H9 (cell line): Measurements from ENCODE around the gene CALY. TPM values are rescaled to one million over a fixed set of nuclear protein-coding genes. Genes with fewer than 3 reads are reported as not detected.

Source experiments
- DNase-seq: peaks from one replicate; pipeline ENCODE4 v3.0.0-alpha.2; 2017
- H2AFZ ChIP-seq: one replicate; pipeline ENCODE4 v1.6.1; 2013; ENCODE audit warnings: mild to moderate bottlenecking, low read length, control low read depth, moderate library complexity
- H2AK5ac ChIP-seq: 2 replicates; pipeline ENCODE4 v1.6.1; 2013; ENCODE audit warnings: low read length, control low read depth, mixed read lengths; ENCODE audit not compliant: insufficient read length
- H2BK120ac ChIP-seq: one replicate; pipeline ENCODE4 v1.6.1; 2013; ENCODE audit warnings: low read depth, mild to moderate bottlenecking, low read length, control low read depth, inconsistent platforms; ENCODE audit not compliant: poor library complexity, severe bottlenecking
- H2BK12ac ChIP-seq: 2 replicates; pipeline ENCODE4 v1.6.1; 2013; ENCODE audit warnings: low read length, control low read depth, mixed read lengths, low read depth; ENCODE audit not compliant: insufficient read length
- H2BK15ac ChIP-seq: 2 replicates; pipeline ENCODE4 v1.6.1; 2013; ENCODE audit warnings: low read depth, low read length, control low read depth
- H2BK20ac ChIP-seq: one replicate; pipeline ENCODE4 v1.6.1; 2013; ENCODE audit warnings: low read depth, mild to moderate bottlenecking, low read length, control low read depth, inconsistent platforms; ENCODE audit not compliant: poor library complexity, severe bottlenecking
- H2BK5ac ChIP-seq: 2 replicates; pipeline ENCODE4 v1.6.1; 2013; ENCODE audit warnings: low read length, control low read depth, mixed read lengths; ENCODE audit not compliant: insufficient read length
- H3K14ac ChIP-seq: 2 replicates; pipeline ENCODE4 v1.6.1; 2013; ENCODE audit warnings: low read length, control low read depth; ENCODE audit not compliant: insufficient read depth
- H3K18ac ChIP-seq: 2 replicates; pipeline ENCODE4 v1.6.1; 2013; ENCODE audit warnings: low read depth, mild to moderate bottlenecking, mixed read lengths, low read length, control low read depth; ENCODE audit not compliant: insufficient read length
- H3K23ac ChIP-seq: 2 replicates; pipeline ENCODE4 v1.6.1; 2013; ENCODE audit warnings: low read length, control low read depth, mixed read lengths, low read depth; ENCODE audit not compliant: insufficient read length
- H3K23me2 ChIP-seq: 2 replicates; pipeline ENCODE4 v1.6.1; 2013; ENCODE audit warnings: low read depth, mild to moderate bottlenecking, mixed read lengths, low read length, control low read depth; ENCODE audit not compliant: insufficient read length, poor library complexity, severe bottlenecking
- H3K27ac ChIP-seq: 2 replicates; pipeline ENCODE4 v1.5.1; 2013; ENCODE audit warnings: low read length, control low read depth, mixed read lengths, low read depth; ENCODE audit not compliant: insufficient read length
- H3K27me3 ChIP-seq: 2 replicates; pipeline ENCODE4 v1.6.1; 2013; ENCODE audit warnings: low read length, control low read depth, inconsistent platforms; ENCODE audit not compliant: insufficient read depth
- H3K4ac ChIP-seq: 2 replicates; pipeline ENCODE4 v1.6.1; 2013; ENCODE audit warnings: low read depth, mild to moderate bottlenecking, control low read depth, inconsistent platforms, low read length, moderate library complexity
- H3K4me1 ChIP-seq: 2 replicates; pipeline ENCODE4 v1.6.1; 2013; ENCODE audit warnings: low read length, control low read depth, inconsistent platforms; ENCODE audit not compliant: insufficient read depth
- H3K4me2 ChIP-seq: 2 replicates; pipeline ENCODE4 v1.6.1; 2013; ENCODE audit warnings: low read length, control low read depth, mixed read lengths; ENCODE audit not compliant: insufficient read length, insufficient read depth
- H3K56ac ChIP-seq: 2 replicates; pipeline ENCODE4 v1.6.1; 2013; ENCODE audit warnings: low read depth, mild to moderate bottlenecking, mixed read lengths, low read length, control low read depth; ENCODE audit not compliant: insufficient read length
- H3K79me1 ChIP-seq: 2 replicates; pipeline ENCODE4 v1.6.1; 2013; ENCODE audit warnings: low read depth, mild to moderate bottlenecking, moderate library complexity, low read length, control low read depth, inconsistent platforms; ENCODE audit not compliant: insufficient read depth, poor library complexity, severe bottlenecking
- H3K79me2 ChIP-seq: 2 replicates; pipeline ENCODE4 v1.6.1; 2013; ENCODE audit warnings: low read length, control low read depth, inconsistent platforms; ENCODE audit not compliant: insufficient read depth
- H3K9ac ChIP-seq: 2 replicates; pipeline ENCODE4 v1.6.1; 2013; ENCODE audit warnings: low read length, control low read depth, mixed read lengths; ENCODE audit not compliant: insufficient read length; ENCODE audit errors: extremely low read depth
- H3K9me3 ChIP-seq: one replicate; pipeline ENCODE4 v1.6.1; 2013; ENCODE audit warnings: low read depth, low read length, inconsistent platforms; ENCODE audit not compliant: control insufficient read depth
- H3T11ph ChIP-seq: one replicate; pipeline ENCODE4 v1.6.1; 2013; ENCODE audit warnings: mild to moderate bottlenecking, low read length, control low read depth, inconsistent platforms
- H4K20me1 ChIP-seq: one replicate; pipeline ENCODE4 v1.6.1; 2013; ENCODE audit not compliant: control insufficient read depth, insufficient read length, insufficient read depth
- H4K5ac ChIP-seq: 2 replicates; pipeline ENCODE4 v1.6.1; 2013; ENCODE audit warnings: low read depth, mild to moderate bottlenecking, mixed read lengths, low read length, control low read depth; ENCODE audit not compliant: insufficient read length
- H4K8ac ChIP-seq: replicated peaks from 2 replicates; pipeline ENCODE4 v1.6.1; 2013; ENCODE audit warnings: low read length, control low read depth, mixed read lengths, low read depth; ENCODE audit not compliant: insufficient read length
- H4K91ac ChIP-seq: 2 replicates; pipeline ENCODE4 v1.6.1; 2013; ENCODE audit warnings: low read depth, mild to moderate bottlenecking, moderate library complexity, mixed read lengths, low read length, control low read depth; ENCODE audit not compliant: insufficient read length
- H3K27ac Mint-ChIP-seq, 3 experiments: 2 replicates in 2 of 3; 3 replicates in 1 of 3; pipeline ENCODE4 v1.8.0; 2020 to 2021; ENCODE audit warnings: mixed read lengths in 3 of 3, mild to moderate bottlenecking in 1 of 3, moderate library complexity in 1 of 3
- H3K27me3 Mint-ChIP-seq: 2 replicates; pipeline ENCODE4 v1.8.0; 2021; ENCODE audit warnings: low read depth, mild to moderate bottlenecking, moderate library complexity, mixed read lengths
- H3K36me3 Mint-ChIP-seq, 3 experiments: 2 replicates in 2 of 3; 3 replicates in 1 of 3; pipeline ENCODE4 v1.8.0; 2020 to 2021; ENCODE audit warnings: low read depth in 3 of 3, mixed read lengths in 3 of 3; ENCODE audit not compliant: insufficient read depth in 1 of 3
- H3K4me1 Mint-ChIP-seq, 2 experiments: 2 replicates each; pipeline ENCODE4 v1.8.0; 2020; ENCODE audit warnings: mixed read lengths in 2 of 2
- H3K4me3 Mint-ChIP-seq, 2 experiments: 2 replicates in 1 of 2; 3 replicates in 1 of 2; pipeline ENCODE4 v1.8.0; 2020 to 2021; ENCODE audit warnings: mild to moderate bottlenecking in 2 of 2, mixed read lengths in 2 of 2, moderate library complexity in 1 of 2
- H3K9me3 Mint-ChIP-seq, 2 experiments: 2 replicates in 1 of 2; 3 replicates in 1 of 2; pipeline ENCODE4 v1.8.0; 2020; ENCODE audit warnings: mild to moderate bottlenecking in 2 of 2, mixed read lengths in 2 of 2, moderate library complexity in 1 of 2
- WGBS: extraction: QIAGEN DNeasy Blood & Tissue Kit; methylation state at CpG from one replicate; pipeline ENCODE4 v1.1.7; 2013; ENCODE audit warnings: missing lambda C conversion rate, low lambda C conversion rate, mixed read lengths; ENCODE audit not compliant: insufficient read length; ENCODE audit errors: extremely low coverage; 5-methylcytosine and 5-hydroxymethylcytosine counted together
- total RNA-seq: library from RNA; stranded (reverse); gene quantifications from 2 replicates; pipeline ENCODE4 v1.2.1, GENCODE V29; 2021
- TF ChIP-seq, protein P1 (sequence below): fragments of 200-600 bp; sonication (generic); conservative IDR thresholded peaks from 3 replicates; pipeline ENCODE4 v1.8.0; 2021; ENCODE audit warnings: antibody characterized with exemption, mild to moderate bottlenecking

Gene CALY
- total RNA-seq, 1 experiment from 2014 or later: 2.9 TPM

DNA sequence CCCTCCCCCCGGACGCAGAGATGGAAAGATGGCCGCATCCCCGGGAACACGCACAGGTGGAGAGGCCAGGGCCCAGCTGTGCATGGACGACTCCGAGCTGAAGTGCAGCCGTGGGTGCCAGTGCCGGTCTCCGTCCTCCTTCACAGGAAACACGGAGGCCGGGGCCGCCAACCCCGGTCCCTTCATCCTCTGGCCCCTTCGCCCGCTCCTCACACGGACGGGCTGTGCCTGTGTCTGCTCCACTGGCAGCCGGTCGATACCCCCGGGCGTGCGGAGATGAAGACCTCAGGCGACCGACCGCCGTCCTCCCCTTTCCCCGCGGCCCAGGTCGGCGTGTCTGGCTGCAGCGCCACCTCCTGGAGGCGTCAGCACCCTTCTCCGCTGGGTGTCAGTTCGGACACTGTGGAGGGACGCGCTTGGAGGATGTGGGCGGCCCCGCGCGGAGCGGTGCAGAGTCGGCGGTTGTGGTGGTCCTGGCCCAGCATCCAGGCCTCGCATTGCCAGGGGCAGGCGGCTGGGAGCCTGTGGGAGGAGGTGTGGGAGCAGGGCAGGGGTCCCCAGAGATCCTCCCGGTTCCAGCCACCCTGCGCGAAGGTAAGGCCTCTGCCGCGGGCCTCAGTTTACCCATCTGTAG is 18.1 kb downstream of the CALY start:
- Histone ChIP-seq H4K91ac (no peak overlapping the region), H2BK5ac (no peak overlapping the region), H2BK120ac (no peak overlapping the region), H3K79me2 (no peaks in the 10 kb centered on the region), H2AFZ (no peak overlapping the region), H3K27ac (no peak overlapping the region), H4K5ac (no peak overlapping the region), H4K8ac (no peak overlapping the region), H2BK12ac (no peak overlapping the region), H3K23me2 (no peaks in the 10 kb centered on the region), H3K79me1 (no peaks in the 10 kb centered on the region), H3K14ac (no peak overlapping the region), H3K56ac (no peak overlapping the region), H2BK15ac (no peak overlapping the region), H3K27me3 (peaks cover 4% of the 10 kb centered on the region; the same call in 1 of the 2 replicates), H3K4me2 (peak overlapping the region; percentile 22), H3K9ac (no peak overlapping the region), H3K4ac (no peak overlapping the region), H3T11ph (no peak overlapping the region), H3K9me3 (no peaks in the 10 kb centered on the region), H3K4me1 (no peaks in the 10 kb centered on the region), H3K18ac (no peak overlapping the region), H3K23ac (no peak overlapping the region), H2AK5ac (no peak overlapping the region), H4K20me1 (no peaks in the 10 kb centered on the region), H2BK20ac (no peak overlapping the region)
- Mint-ChIP-seq H3K36me3 (peaks cover 0 to 4% (median 0%) of the 10 kb centered on the region in 3 experiments; a peak in 3 of 7 replicates), H3K4me1 (peaks cover 0 to 9% of the 10 kb centered on the region in 2 experiments; a peak in 1 of 4 replicates), H3K4me3 (peak overlapping the region; percentile 61 to 74), H3K9me3 (peaks cover 5 to 6% of the 10 kb centered on the region in 2 experiments; a peak in 4 of 5 replicates), H3K27ac (no peak overlapping the region), H3K27me3 (peaks cover 28% of the 10 kb centered on the region)
- DNase-seq: peak; percentile 87
- TF ChIP-seq, protein P1, sequence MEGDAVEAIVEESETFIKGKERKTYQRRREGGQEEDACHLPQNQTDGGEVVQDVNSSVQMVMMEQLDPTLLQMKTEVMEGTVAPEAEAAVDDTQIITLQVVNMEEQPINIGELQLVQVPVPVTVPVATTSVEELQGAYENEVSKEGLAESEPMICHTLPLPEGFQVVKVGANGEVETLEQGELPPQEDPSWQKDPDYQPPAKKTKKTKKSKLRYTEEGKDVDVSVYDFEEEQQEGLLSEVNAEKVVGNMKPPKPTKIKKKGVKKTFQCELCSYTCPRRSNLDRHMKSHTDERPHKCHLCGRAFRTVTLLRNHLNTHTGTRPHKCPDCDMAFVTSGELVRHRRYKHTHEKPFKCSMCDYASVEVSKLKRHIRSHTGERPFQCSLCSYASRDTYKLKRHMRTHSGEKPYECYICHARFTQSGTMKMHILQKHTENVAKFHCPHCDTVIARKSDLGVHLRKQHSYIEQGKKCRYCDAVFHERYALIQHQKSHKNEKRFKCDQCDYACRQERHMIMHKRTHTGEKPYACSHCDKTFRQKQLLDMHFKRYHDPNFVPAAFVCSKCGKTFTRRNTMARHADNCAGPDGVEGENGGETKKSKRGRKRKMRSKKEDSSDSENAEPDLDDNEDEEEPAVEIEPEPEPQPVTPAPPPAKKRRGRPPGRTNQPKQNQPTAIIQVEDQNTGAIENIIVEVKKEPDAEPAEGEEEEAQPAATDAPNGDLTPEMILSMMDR: peak; percentile 94
- no CpG with 5 or more reads among the region's 51 CpGs for WGBS
